Measurements from ENCODE around the gene ROBO1. TPM values are rescaled to one million over a fixed set of nuclear protein-coding genes. Genes with fewer than 3 reads are reported as not detected.
"Not testable (repeated sequence)": the region's sequence is repeated elsewhere in the genome, so short reads cannot be mapped to it uniquely, and the experiment has no call there.

The ROBO1 gene
- total RNA-seq, 1 donor from 2014 or later = 0.16 TPM

GRCh38 chr3:79517766-79518413, 249.9 kb downstream of the ROBO1 start:
- no peak for DNase-seq (ENCODE audit: low spot score)
- Mint-ChIP-seq H3K36me3 (ENCODE audit: low read depth) (no peaks in the 10 kb centered on the region), H3K9me3 (no peaks in the 10 kb centered on the region), H3K27ac (no peak overlapping the region), H3K27me3 (ENCODE audit: insufficient read depth) (no peaks in the 10 kb centered on the region), H3K4me3 (no peak overlapping the region), H3K4me1 (ENCODE audit: low read depth) (no peaks in the 10 kb centered on the region)
- intact Hi-C loops (cut with micrococcal nuclease) = loop anchor here (2.0 kb wide), 1 partner anchor 859 kb away; no protein-coding TSS in a partner anchor

GRCh38 chr3:79516795-79517194, 251.0 kb downstream of the ROBO1 start:
- Mint-ChIP-seq H3K4me1 (ENCODE audit: low read depth) (no peaks in the 10 kb centered on the region), H3K4me3 (no peak overlapping the region), H3K27me3 (ENCODE audit: insufficient read depth) (no peaks in the 10 kb centered on the region), H3K9me3 (no peaks in the 10 kb centered on the region), H3K36me3 (ENCODE audit: low read depth) (no peaks in the 10 kb centered on the region), H3K27ac (no peak overlapping the region)
- intact Hi-C loops (cut with micrococcal nuclease) = loop anchor here (2.0 kb wide), 1 partner anchor 858 kb away; no protein-coding TSS in a partner anchor
- no peak for DNase-seq (ENCODE audit: low spot score)

GRCh38 chr3:79515072-79515471, 252.7 kb downstream of the ROBO1 start:
- no peaks in the 10 kb centered on the region for H3K4me1 Mint-ChIP-seq (ENCODE audit: low read depth)
- no peak overlapping the region for H3K27ac Mint-ChIP-seq
- no peaks in the 10 kb centered on the region for H3K36me3 Mint-ChIP-seq (ENCODE audit: low read depth)
- intact Hi-C loops (cut with micrococcal nuclease) = no loop called here
- H3K4me3 Mint-ChIP-seq = no peak overlapping the region
- H3K9me3 Mint-ChIP-seq = no peaks in the 10 kb centered on the region
- H3K27me3 Mint-ChIP-seq (ENCODE audit: insufficient read depth) = no peaks in the 10 kb centered on the region
- DNase-seq (ENCODE audit: low spot score) = no peak

- H3K4me3 Mint-ChIP-seq = no peak overlapping the region
- no peaks in the 10 kb centered on the region for H3K36me3 Mint-ChIP-seq (ENCODE audit: low read depth)
- H3K27ac Mint-ChIP-seq = no peak overlapping the region
- intact Hi-C loops (cut with micrococcal nuclease) = no loop called here
- no peaks in the 10 kb centered on the region for H3K27me3 Mint-ChIP-seq (ENCODE audit: insufficient read depth)
- H3K4me1 Mint-ChIP-seq (ENCODE audit: low read depth) = no peaks in the 10 kb centered on the region
- H3K9me3 Mint-ChIP-seq = no peaks in the 10 kb centered on the region
- no peak for DNase-seq (ENCODE audit: low spot score)
These were observed 253.7 kb downstream of the ROBO1 start for GRCh38 chr3:79514069-79514468.

- DNase-seq (ENCODE audit: low spot score) = no peak
- Mint-ChIP-seq H3K4me1 (ENCODE audit: low read depth) (no peaks in the 10 kb centered on the region), H3K27me3 (ENCODE audit: insufficient read depth) (no peaks in the 10 kb centered on the region), H3K9me3 (peaks cover 5% of the 10 kb centered on the region), H3K4me3 (no peak overlapping the region), H3K27ac (no peak overlapping the region), H3K36me3 (ENCODE audit: low read depth) (no peaks in the 10 kb centered on the region)
- intact Hi-C loops (cut with micrococcal nuclease) = no loop called here
These were observed 261.0 kb downstream of the ROBO1 start for GRCh38 chr3:79506751-79507150.

GRCh38 chr3:79502216-79502681, 265.5 kb downstream of the ROBO1 start:
- DNase-seq (ENCODE audit: low spot score); H3K36me3 Mint-ChIP-seq (ENCODE audit: low read depth); H3K4me1 Mint-ChIP-seq (ENCODE audit: low read depth); H3K27ac Mint-ChIP-seq; H3K27me3 Mint-ChIP-seq (ENCODE audit: insufficient read depth); H3K4me3 Mint-ChIP-seq; intact Hi-C loops (cut with micrococcal nuclease): not testable (repeated sequence)
- peaks cover 11% of the 10 kb centered on the region for H3K9me3 Mint-ChIP-seq

- H3K4me1 Mint-ChIP-seq (ENCODE audit: low read depth) = no peaks in the 10 kb centered on the region
- peaks cover 6% of the 10 kb centered on the region for H3K9me3 Mint-ChIP-seq
- no peak overlapping the region for H3K4me3 Mint-ChIP-seq
- no peak for DNase-seq (ENCODE audit: low spot score)
- intact Hi-C loops (cut with micrococcal nuclease) = loop anchor here (5.0 kb wide), 1 partner anchor 840 kb away; no protein-coding TSS in a partner anchor
- no peaks in the 10 kb centered on the region for H3K36me3 Mint-ChIP-seq (ENCODE audit: low read depth)
- H3K27ac Mint-ChIP-seq = no peak overlapping the region
- no peaks in the 10 kb centered on the region for H3K27me3 Mint-ChIP-seq (ENCODE audit: insufficient read depth)
These were observed 270.2 kb downstream of the ROBO1 start for GRCh38 chr3:79497447-79498111.

GRCh38 chr3:79491029-79491641, 276.7 kb downstream of the ROBO1 start:
- Mint-ChIP-seq H3K27me3 (ENCODE audit: insufficient read depth) (no peaks in the 10 kb centered on the region), H3K4me3 (no peak overlapping the region), H3K9me3 (no peaks in the 10 kb centered on the region), H3K27ac (no peak overlapping the region), H3K36me3 (ENCODE audit: low read depth) (no peaks in the 10 kb centered on the region), H3K4me1 (ENCODE audit: low read depth) (no peaks in the 10 kb centered on the region)
- intact Hi-C loops (cut with micrococcal nuclease) = no loop called here
- DNase-seq (ENCODE audit: low spot score) = no peak

GRCh38 chr3:79490165-79491028, 277.4 kb downstream of the ROBO1 start:
- Mint-ChIP-seq H3K27ac (no peak overlapping the region), H3K9me3 (no peaks in the 10 kb centered on the region), H3K4me1 (ENCODE audit: low read depth) (no peaks in the 10 kb centered on the region), H3K36me3 (ENCODE audit: low read depth) (no peaks in the 10 kb centered on the region), H3K4me3 (no peak overlapping the region), H3K27me3 (ENCODE audit: insufficient read depth) (no peaks in the 10 kb centered on the region)
- intact Hi-C loops (cut with micrococcal nuclease) = no loop called here
- no peak for DNase-seq (ENCODE audit: low spot score)

- no peak overlapping the region for H3K4me3 Mint-ChIP-seq
- H3K27ac Mint-ChIP-seq = no peak overlapping the region
- H3K9me3 Mint-ChIP-seq = no peaks in the 10 kb centered on the region
These were observed 279.4 kb downstream of the ROBO1 start for GRCh38 chr3:79488407-79488806.

GRCh38 chr3:79480746-79481145, 287.1 kb downstream of the ROBO1 start:
- intact Hi-C loops (cut with micrococcal nuclease) = no loop called here
- no peak for DNase-seq (ENCODE audit: low spot score)
- Mint-ChIP-seq H3K4me1 (ENCODE audit: low read depth) (no peaks in the 10 kb centered on the region), H3K27me3 (ENCODE audit: insufficient read depth) (no peaks in the 10 kb centered on the region), H3K9me3 (no peaks in the 10 kb centered on the region), H3K27ac (no peak overlapping the region), H3K36me3 (ENCODE audit: low read depth) (no peaks in the 10 kb centered on the region), H3K4me3 (no peak overlapping the region)

More at GRCh38 chr3:79488407-79488806, 279.4 kb downstream of the ROBO1 start:
- no peak for DNase-seq (ENCODE audit: low spot score)
- H3K36me3 Mint-ChIP-seq (ENCODE audit: low read depth) = no peaks in the 10 kb centered on the region
- H3K27me3 Mint-ChIP-seq (ENCODE audit: insufficient read depth) = no peaks in the 10 kb centered on the region
- intact Hi-C loops (cut with micrococcal nuclease) = no loop called here
- no peaks in the 10 kb centered on the region for H3K4me1 Mint-ChIP-seq (ENCODE audit: low read depth)

- Mint-ChIP-seq H3K36me3 (ENCODE audit: low read depth) (no peaks in the 10 kb centered on the region), H3K27me3 (ENCODE audit: insufficient read depth) (no peaks in the 10 kb centered on the region), H3K4me1 (ENCODE audit: low read depth) (no peaks in the 10 kb centered on the region), H3K27ac (no peak overlapping the region), H3K4me3 (no peak overlapping the region), H3K9me3 (no peaks in the 10 kb centered on the region)
- no peak for DNase-seq (ENCODE audit: low spot score)
- intact Hi-C loops (cut with micrococcal nuclease) = no loop called here
These were observed 289.2 kb downstream of the ROBO1 start for GRCh38 chr3:79478620-79479019.
